Measurements from ENCODE around the gene NDUFS3. TPM values are rescaled to one million over a fixed set of nuclear protein-coding genes. Genes with fewer than 3 reads are reported as not detected.

NDUFS3 gene
- total RNA-seq, 4 donors from 2014 or later, result 52.0 to 73.8 (median 53.7) TPM

DNA sequence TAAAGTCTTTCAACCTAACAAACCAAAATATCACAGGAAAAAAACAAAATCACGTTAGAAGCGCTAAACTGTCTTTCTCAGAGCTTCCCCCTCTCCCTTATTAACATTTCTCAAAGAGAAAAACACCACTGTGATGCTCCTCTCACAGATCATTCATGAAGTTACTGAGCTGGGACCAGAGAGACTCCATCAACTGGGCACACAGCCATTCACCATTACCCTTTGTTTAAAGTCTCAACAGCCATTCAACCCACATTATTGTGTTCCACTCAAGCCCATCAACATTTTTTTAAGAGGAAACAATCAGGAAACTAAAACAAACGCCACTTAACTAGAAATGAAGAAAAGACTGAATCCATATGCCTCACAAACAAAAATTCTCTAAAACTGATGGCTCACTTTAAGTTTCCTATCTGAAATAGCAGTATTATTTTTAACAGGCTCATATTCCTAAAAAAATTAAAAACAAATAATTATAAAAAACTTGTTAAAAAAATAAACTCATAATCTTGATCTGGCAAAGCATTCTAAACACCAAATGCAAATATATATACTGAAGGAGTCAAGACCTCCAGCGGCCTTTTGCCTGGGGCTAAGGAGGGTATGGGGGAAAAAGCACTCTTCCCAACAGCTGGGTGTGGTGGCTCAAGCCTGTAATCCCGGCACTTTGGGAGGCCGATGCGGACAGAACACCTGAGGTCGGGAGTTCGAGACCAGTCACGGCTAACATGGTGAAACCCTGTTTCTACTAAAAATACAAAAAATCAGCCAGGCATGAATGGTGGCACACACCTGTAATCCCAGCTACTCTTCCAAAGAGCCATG lies 39.9 kb upstream of the NDUFS3 start:
- TF ChIP-seq, protein P1, sequence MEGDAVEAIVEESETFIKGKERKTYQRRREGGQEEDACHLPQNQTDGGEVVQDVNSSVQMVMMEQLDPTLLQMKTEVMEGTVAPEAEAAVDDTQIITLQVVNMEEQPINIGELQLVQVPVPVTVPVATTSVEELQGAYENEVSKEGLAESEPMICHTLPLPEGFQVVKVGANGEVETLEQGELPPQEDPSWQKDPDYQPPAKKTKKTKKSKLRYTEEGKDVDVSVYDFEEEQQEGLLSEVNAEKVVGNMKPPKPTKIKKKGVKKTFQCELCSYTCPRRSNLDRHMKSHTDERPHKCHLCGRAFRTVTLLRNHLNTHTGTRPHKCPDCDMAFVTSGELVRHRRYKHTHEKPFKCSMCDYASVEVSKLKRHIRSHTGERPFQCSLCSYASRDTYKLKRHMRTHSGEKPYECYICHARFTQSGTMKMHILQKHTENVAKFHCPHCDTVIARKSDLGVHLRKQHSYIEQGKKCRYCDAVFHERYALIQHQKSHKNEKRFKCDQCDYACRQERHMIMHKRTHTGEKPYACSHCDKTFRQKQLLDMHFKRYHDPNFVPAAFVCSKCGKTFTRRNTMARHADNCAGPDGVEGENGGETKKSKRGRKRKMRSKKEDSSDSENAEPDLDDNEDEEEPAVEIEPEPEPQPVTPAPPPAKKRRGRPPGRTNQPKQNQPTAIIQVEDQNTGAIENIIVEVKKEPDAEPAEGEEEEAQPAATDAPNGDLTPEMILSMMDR (IDR thresholded peaks at IDR 0.05; ENCODE audit: low read depth), result no peak

DNA sequence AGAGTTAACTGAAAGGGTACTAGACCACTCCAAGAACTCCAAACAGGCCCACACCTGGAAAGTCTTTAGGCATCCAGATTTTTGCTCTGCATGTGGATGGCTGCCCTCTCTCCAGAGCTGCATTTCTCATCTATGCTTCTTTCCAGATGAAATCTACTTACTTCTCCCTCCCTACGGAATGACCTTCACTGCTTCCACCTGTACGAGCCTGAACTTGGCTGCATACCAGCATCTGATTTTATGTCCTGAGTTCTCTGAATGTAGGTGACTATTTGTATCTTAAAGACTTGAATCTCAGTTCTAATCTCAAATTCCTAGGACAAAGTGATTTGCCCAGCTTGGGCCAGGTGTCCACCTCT lies 39.2 kb upstream of the NDUFS3 start:
- TF ChIP-seq, protein P1 (IDR thresholded peaks at IDR 0.05; ENCODE audit: low read depth), result no peak

DNA sequence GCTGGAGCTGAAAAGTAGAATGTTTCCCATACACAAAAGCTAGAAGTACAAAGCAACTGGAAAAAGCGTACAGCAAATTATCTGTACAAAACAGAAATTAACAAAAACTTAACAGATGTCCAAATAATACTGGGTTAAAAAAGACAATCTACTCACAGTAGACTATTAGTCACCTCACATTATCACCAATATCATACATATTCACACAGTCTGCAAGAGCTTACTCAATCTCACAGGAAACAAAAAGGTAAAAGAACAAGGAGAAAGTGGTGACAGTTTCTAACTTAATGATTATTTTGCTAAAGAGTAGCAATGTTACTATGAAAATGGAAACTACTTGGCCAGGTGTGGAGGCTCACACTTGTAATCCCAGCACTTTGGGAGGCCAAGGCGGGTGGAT lies 37.8 kb upstream of the NDUFS3 start:
- TF ChIP-seq, protein P1 (IDR thresholded peaks at IDR 0.05; ENCODE audit: low read depth), result no peak

DNA sequence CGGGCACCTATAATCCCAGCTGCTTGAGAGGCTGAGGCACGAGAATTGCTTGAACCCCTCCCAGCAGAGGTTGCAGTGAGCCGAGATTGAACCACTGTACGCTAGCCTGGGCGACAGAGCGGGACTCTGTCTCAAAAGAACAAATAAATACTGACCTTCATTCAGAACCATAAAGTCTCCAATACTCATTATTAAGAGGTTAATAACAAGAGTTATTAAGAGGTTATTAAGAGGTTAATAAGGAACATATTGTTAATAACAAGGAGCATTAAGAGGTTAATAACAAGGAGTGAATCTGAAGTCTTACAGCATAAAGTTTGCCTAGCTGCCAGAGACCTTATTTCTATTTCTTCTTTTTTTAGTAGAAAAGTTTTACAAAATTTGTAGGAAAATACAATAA lies 33.6 kb upstream of the NDUFS3 start:
- TF ChIP-seq, protein P1 (IDR thresholded peaks at IDR 0.05; ENCODE audit: low read depth), result no peak

DNA sequence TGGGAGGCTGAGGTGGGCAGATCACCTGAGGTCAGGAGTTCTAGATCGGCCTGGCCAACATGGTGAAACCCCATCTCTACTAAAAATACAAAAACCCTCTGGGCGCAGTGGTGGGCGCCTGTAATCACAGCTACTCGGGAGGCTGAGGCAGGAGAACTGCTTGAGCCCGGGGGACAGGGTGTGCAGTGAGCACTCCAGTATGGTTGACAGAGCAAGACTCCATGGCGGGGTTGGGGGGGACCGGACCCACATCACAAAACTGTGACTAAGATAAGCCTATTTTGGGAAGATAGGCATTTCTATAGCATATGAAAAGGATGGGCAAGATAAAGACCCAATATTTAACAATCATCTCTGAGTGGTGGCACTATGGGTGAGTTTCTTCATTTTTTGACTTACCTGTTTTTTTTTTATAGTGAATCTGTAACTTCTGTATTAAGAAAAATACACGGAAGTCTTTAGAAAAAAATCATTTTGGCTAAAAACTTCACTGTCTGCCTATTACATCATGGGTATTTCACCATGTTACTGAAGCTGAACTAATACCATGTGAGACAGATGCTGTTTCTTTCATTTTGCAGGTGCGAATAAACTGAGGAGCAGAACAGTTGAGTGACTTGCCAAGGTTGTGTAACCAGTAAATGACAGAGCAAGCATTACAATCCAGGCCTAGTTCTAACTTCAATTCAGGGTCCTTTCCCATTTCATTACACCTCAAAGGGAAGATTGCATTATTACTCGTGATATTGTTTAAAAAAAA lies 28.4 kb upstream of the NDUFS3 start:
- TF ChIP-seq, protein P1 (IDR thresholded peaks at IDR 0.05; ENCODE audit: low read depth), result no peak

DNA sequence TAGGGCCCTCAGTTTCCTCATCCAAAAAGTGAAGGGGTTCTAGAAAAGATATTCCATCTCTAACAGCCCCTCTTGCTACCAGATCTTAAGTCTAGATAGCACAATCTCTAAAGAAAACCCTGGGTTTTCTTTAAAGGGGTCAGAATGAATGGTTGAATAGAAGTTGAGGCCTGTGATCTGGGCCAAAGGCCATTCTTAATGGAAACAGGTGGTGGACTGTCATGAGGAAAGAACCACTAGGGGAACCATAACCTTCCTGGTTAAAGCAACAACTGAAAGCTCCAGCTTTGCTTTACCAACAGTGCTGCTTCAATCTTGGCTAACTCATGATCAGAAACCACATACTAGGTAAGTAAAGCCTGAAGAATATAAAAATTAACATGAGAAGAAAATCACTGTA lies 27.8 kb upstream of the NDUFS3 start:
- TF ChIP-seq, protein P1 (IDR thresholded peaks at IDR 0.05; ENCODE audit: low read depth), result no peak

DNA sequence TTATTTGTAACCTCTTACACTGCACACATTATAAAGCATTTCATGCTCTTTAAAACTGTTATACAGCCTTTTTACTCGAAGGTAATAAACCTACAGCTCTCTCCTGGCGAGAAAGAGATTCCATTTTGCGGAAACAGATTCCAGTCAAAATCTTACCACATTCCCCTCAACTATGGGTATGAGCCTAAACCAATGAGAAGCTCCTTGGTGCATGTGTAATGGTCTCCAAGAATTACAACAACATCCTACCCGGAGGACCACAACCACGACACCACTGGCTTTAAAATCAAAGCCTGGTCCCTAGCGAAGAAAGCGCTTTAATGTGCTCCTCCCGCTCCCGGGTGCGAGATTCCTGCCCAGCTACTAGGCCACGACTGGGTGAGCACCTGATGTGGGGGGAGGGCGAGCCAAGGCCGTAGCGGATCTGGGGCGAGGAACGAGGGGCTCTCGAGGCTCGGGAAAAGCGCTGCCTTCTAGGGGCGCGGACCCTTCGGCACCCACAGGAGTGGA lies 26.8 kb upstream of the NDUFS3 start:
- TF ChIP-seq, protein P1 (IDR thresholded peaks at IDR 0.05; ENCODE audit: low read depth), result no peak
